GM10266 (cell line): ENCODE measurements around the gene SUPT20H.
"Not testable (repeated sequence)": the region's sequence is repeated elsewhere in the genome, so short reads cannot be mapped to it uniquely, and the experiment has no call there.

Experiments used
- DNase-seq: peaks from one replicate; pipeline ENCODE4 v3.0.0; 2012; ENCODE audit errors: extremely low spot score
- TF ChIP-seq, protein P1 (sequence below): IDR thresholded peaks from 2 replicates; pipeline ENCODE4 v1.5.1; 2012; ENCODE audit warnings: mild to moderate bottlenecking, low read depth; ENCODE audit not compliant: control insufficient read depth, insufficient read depth; ENCODE audit errors: missing control alignments

The SUPT20H gene

DNA sequence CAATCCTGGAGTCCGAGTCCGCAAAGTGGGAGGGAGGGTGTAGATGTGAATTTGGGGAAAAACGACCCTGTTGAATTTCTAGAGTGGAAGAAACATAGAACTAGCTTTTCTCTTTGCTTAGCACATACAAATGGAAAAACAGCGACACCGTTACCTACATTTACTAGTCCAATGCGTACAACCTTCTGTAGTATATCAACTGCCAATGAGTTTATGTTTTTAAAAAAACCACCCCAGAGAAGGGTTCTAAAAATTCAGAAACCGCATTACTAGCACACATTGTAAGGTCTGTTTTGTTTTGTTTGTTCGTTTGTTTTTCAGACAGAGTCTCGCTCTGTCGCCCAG, 332 bp upstream of the SUPT20H start:
- TF ChIP-seq, protein P1, sequence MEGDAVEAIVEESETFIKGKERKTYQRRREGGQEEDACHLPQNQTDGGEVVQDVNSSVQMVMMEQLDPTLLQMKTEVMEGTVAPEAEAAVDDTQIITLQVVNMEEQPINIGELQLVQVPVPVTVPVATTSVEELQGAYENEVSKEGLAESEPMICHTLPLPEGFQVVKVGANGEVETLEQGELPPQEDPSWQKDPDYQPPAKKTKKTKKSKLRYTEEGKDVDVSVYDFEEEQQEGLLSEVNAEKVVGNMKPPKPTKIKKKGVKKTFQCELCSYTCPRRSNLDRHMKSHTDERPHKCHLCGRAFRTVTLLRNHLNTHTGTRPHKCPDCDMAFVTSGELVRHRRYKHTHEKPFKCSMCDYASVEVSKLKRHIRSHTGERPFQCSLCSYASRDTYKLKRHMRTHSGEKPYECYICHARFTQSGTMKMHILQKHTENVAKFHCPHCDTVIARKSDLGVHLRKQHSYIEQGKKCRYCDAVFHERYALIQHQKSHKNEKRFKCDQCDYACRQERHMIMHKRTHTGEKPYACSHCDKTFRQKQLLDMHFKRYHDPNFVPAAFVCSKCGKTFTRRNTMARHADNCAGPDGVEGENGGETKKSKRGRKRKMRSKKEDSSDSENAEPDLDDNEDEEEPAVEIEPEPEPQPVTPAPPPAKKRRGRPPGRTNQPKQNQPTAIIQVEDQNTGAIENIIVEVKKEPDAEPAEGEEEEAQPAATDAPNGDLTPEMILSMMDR, result no peak
- DNase-seq, result no peak

- not testable (repeated sequence) for DNase-seq
Observed at GRCh38 chr13:37056228-37056627, 3.3 kb downstream of the SUPT20H start.

DNA sequence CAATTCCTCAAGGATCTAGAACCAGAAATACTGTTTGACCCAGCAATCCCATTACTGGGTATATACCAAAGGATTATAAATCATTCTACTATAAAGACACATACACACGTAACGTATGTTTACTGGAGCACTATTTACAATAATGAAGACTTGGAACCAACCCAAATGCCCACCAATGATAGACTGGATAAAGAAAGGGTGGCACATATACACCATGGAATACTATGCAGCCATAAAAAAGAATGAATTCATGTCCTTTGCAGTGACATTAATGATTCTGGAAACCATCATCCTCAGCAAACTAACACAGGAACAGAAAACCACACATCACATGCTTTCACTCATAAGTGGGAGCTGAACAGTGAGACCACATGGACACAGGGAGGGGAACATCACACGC, 6.4 kb downstream of the SUPT20H start:
- DNase-seq, result not testable (repeated sequence)

DNA sequence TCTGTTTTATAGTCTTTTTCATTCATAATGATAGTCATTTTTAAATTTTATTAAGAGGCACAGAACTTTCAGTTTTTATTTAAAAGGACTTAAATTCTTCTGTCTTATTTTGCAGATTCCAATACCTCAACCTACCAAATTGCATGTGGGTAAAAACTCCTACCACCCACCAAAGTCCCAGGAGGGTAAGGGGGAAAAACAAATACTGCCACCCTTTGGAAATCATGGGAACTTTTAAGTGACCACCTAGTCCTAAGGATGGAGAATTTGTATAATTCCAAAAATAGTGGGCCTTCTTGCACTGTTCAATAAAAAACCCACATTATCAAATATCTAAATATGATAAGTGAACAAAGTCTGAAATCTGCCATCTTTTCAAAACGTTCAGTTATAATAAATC, 9.7 kb downstream of the SUPT20H start:
- TF ChIP-seq, protein P1, result no peak
- DNase-seq, result no peak

DNA sequence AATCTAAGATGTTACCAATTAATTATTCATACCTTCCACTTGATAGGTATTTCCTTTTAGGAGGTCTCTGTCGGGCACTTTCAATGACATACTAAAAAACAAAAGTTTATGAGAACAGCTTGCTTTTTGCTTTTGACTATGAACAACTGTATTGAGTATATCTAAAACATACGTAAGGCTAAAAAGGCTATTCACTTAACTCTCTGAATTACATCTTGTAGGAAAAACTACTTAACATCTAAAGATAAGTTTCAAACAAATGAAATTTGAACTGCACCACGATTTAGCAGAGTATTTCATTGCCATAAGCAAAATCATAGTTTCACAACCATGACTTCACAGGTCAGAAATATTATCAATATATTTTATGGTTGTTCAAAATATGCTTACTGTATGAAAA, 11.6 kb downstream of the SUPT20H start:
- DNase-seq, result no peak
- TF ChIP-seq, protein P1, result no peak

DNA sequence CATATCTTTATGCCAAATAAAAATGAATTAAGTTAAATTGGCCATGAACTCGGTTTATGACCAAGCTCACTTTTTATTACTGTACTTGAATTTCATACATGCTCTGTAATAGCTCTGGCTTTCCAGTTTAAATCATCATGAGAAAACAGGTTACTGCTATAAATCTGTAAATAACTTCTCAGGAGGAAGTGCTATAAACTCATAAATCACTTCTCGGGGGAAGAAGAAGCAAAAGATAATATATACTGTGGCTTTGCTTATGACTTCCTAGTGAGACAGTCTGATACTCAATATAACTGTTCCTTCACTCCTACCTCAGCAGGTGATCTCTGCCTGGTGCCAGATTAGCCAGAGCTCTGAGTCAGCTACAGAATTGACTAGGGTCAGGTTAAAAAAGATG, 12.5 kb downstream of the SUPT20H start:
- TF ChIP-seq, protein P1, result no peak
- DNase-seq, result no peak

GRCh38 chr13:37046062-37046461, 13.4 kb downstream of the SUPT20H start:
- TF ChIP-seq, protein P1, result no peak
- DNase-seq, result no peak

GRCh38 chr13:37040789-37041188, 18.7 kb downstream of the SUPT20H start:
- DNase-seq, result no peak
- TF ChIP-seq, protein P1, result no peak
